Keratinocyte (primary cell): ENCODE results near the gene NFAT5. TPM values are rescaled to one million over a fixed set of nuclear protein-coding genes. Genes with fewer than 3 reads are reported as not detected.

ENCODE experiments used
- DNase-seq: peaks from one replicate; pipeline ENCODE4 v3.0.0-alpha.2; 2011; ENCODE audit warnings: low read depth, missing footprints, low spot score
- FAIRE-seq: peaks from 2 replicates; lab custom pipeline; 2011; peaks lifted over from hg19 to GRCh38; lab: Jason Lieb, UNC
- H2AFZ ChIP-seq: 2 replicates; pipeline ENCODE4 v1.6.0; 2012; ENCODE audit warnings: low read length, control low read depth, inconsistent platforms; ENCODE audit not compliant: control insufficient read depth
- H3K27ac ChIP-seq: 2 replicates; pipeline ENCODE4 v1.5.1; 2011; ENCODE audit warnings: low read length; ENCODE audit not compliant: control insufficient read depth, insufficient read depth
- H3K27me3 ChIP-seq: 3 replicates; pipeline ENCODE4 v1.6.0; 2011; ENCODE audit warnings: low read length; ENCODE audit not compliant: control insufficient read depth, insufficient read depth; ENCODE audit errors: extremely low read depth
- H3K36me3 ChIP-seq, 2 experiments: 2 replicates in 1 of 2; 3 replicates in 1 of 2; pipeline ENCODE4 v1.5.1; 2011; ENCODE audit warnings: low read length in 2 of 2, mild to moderate bottlenecking in 1 of 2; ENCODE audit not compliant: control insufficient read depth in 2 of 2, insufficient read depth in 2 of 2; ENCODE audit errors: extremely low read depth in 1 of 2
- H3K4me1 ChIP-seq: 3 replicates; pipeline ENCODE4 v1.5.1; 2011; ENCODE audit warnings: low read length; ENCODE audit not compliant: control insufficient read depth, insufficient read depth; ENCODE audit errors: extremely low read depth
- H3K4me2 ChIP-seq: 3 replicates; pipeline ENCODE4 v1.6.0; 2011; ENCODE audit warnings: low read depth, low read length; ENCODE audit not compliant: control insufficient read depth, insufficient read depth; ENCODE audit errors: extremely low read depth
- H3K4me3 ChIP-seq, 3 experiments: fragments of 200-600 bp in 1 of 3; sonication (generic) in 1 of 3; 2 replicates in 2 of 3; 3 replicates in 1 of 3; pipeline ENCODE4 v1.5.1; 2011 to 2016; ENCODE audit warnings: low read length in 3 of 3, mild to moderate bottlenecking in 3 of 3, control low read depth in 2 of 3, inconsistent platforms in 1 of 3, low read depth in 1 of 3, mixed read lengths in 1 of 3, mixed run types in 1 of 3, moderate library complexity in 1 of 3; ENCODE audit not compliant: control insufficient read depth in 2 of 3, insufficient read depth in 2 of 3; ENCODE audit errors: extremely low read depth in 1 of 3
- H3K79me2 ChIP-seq: 2 replicates; pipeline ENCODE4 v1.6.0; 2012; ENCODE audit warnings: low read length; ENCODE audit not compliant: control insufficient read depth, insufficient read depth
- H3K9ac ChIP-seq: 3 replicates; pipeline ENCODE4 v1.6.0; 2011; ENCODE audit warnings: low read length; ENCODE audit not compliant: control insufficient read depth, insufficient read depth; ENCODE audit errors: extremely low read depth
- H3K9me1 ChIP-seq: 3 replicates; pipeline ENCODE4 v1.6.0; 2011; ENCODE audit warnings: low read length; ENCODE audit not compliant: control insufficient read depth, insufficient read depth; ENCODE audit errors: extremely low read depth
- H3K9me3 ChIP-seq: 2 replicates; pipeline ENCODE4 v1.5.1; 2012; ENCODE audit warnings: low read depth, low read length; ENCODE audit not compliant: control insufficient read depth
- H4K20me1 ChIP-seq: 3 replicates; pipeline ENCODE4 v1.6.0; 2011; ENCODE audit warnings: low read length; ENCODE audit not compliant: control insufficient read depth, insufficient read depth; ENCODE audit errors: extremely low read depth
- EZH2 ChIP-seq: IDR thresholded peaks from one replicate; pipeline ENCODE4 v1.6.1; 2012; ENCODE audit warnings: inconsistent platforms, mild to moderate bottlenecking, low read length, moderate library complexity
- dilution Hi-C: fragments of 300-500 bp; cut with MboI; formaldehyde crosslinking; loops from one replicate; pipeline ENCODE4 v1.7.0; 2020; ENCODE audit warnings: low sequenced_read_pairs; ENCODE audit not compliant: extremely low pct_ligation_motif_present
- polyA plus RNA-seq, 5 experiments: library from polyadenylated mRNA; depleted of rRNA in 3 of 5; stranded (reverse) in 3 of 5; stranded (forward) in 1 of 5; unstranded in 1 of 5; fragments of >200 nt; gene quantifications; 1 replicate in 1 of 5; 2 replicates in 3 of 5; 3 replicates in 1 of 5; pipeline versions ENCODE4 v1.2.1 to v1.2.3, GENCODE V29; 2011 to 2012; ENCODE audit warnings: missing spikeins in 2 of 5, low read depth in 1 of 5, low replicate concordance in 1 of 5
- TF ChIP-seq, protein P1 (sequence below), 3 experiments: IDR thresholded peaks in 1 of 3; conservative IDR thresholded peaks in 1 of 3; optimal IDR thresholded peaks in 1 of 3; 2 replicates in 2 of 3; 3 replicates in 1 of 3; pipeline versions ENCODE3 to v1.5.1; 2011; ENCODE audit warnings: low read length in 3 of 3, mild to moderate bottlenecking in 3 of 3, moderate library complexity in 2 of 3, control low read depth in 1 of 3, inconsistent platforms in 1 of 3; ENCODE audit not compliant: insufficient read depth in 2 of 3; ENCODE audit errors: extremely low read depth in 1 of 3

NFAT5 gene
- polyA plus RNA-seq, 1 donor (not counting 4 experiments of a cell fraction or from before 2014, with no cell fraction given) = 24.9 TPM

DNA sequence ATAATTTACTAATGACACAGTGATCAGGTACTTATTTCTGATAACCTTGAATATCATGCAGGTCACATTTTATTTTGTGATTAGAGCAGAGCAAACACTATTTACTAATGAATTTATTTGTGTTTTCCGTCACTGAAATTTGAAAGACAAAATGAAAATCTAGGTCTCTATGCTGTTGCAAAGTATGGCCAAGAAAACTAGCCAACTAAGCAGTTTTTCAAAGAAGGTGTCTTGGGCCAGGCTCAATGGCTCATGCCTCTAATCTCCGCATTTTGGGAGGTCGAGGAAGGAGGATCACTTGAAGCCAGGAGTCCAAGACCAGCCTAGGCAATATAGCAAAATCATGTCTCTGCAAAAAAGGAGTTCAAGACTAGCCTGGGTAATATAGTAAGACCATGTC lies 3.0 kb upstream of the NFAT5 start:
- TF ChIP-seq EZH2 = no peak
- TF ChIP-seq, protein P1, sequence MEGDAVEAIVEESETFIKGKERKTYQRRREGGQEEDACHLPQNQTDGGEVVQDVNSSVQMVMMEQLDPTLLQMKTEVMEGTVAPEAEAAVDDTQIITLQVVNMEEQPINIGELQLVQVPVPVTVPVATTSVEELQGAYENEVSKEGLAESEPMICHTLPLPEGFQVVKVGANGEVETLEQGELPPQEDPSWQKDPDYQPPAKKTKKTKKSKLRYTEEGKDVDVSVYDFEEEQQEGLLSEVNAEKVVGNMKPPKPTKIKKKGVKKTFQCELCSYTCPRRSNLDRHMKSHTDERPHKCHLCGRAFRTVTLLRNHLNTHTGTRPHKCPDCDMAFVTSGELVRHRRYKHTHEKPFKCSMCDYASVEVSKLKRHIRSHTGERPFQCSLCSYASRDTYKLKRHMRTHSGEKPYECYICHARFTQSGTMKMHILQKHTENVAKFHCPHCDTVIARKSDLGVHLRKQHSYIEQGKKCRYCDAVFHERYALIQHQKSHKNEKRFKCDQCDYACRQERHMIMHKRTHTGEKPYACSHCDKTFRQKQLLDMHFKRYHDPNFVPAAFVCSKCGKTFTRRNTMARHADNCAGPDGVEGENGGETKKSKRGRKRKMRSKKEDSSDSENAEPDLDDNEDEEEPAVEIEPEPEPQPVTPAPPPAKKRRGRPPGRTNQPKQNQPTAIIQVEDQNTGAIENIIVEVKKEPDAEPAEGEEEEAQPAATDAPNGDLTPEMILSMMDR (optimal IDR thresholded peaks at IDR 0.05 in 1 of 3, IDR thresholded peaks at IDR 0.05 in 1 of 3, conservative IDR thresholded peaks at IDR 0.05 in 1 of 3; ENCODE audit: extremely low read depth in 1 of 3, insufficient read depth in 2 of 3, low read length in 3 of 3) = no peak
- no peak overlapping the region for H3K4me2 ChIP-seq
- no peak overlapping the region for H3K9ac ChIP-seq
- H3K79me2 ChIP-seq = peaks cover 28% of the 10 kb centered on the region
- dilution Hi-C loops = no loop called here
- H3K36me3 ChIP-seq = no peaks in the 10 kb centered on the region
- FAIRE-seq = no peak
- H3K27me3 ChIP-seq = no peaks in the 10 kb centered on the region
- H3K9me1 ChIP-seq = no peaks in the 10 kb centered on the region
- no peak for DNase-seq
- no peak overlapping the region for H3K4me3 ChIP-seq
- no peaks in the 10 kb centered on the region for H4K20me1 ChIP-seq
- peaks cover 10% of the 10 kb centered on the region for H3K4me1 ChIP-seq
- H3K27ac ChIP-seq = no peak overlapping the region
- no peak overlapping the region for H2AFZ ChIP-seq
- no peaks in the 10 kb centered on the region for H3K9me3 ChIP-seq

GRCh38 chr16:69563605-69564580 lies 1.9 kb upstream of the NFAT5 start:
- Histone ChIP-seq H3K4me3 (peak overlapping the region; percentile 83 to 90 (median 84)), H3K4me2 (peak overlapping the region; percentile 97), H3K27ac (peak overlapping the region; percentile 92), H3K79me2 (peaks cover 39% of the 10 kb centered on the region), H4K20me1 (no peaks in the 10 kb centered on the region), H3K9ac (peak overlapping the region; percentile 87), H2AFZ (peak overlapping the region; percentile 35), H3K4me1 (peaks cover 16% of the 10 kb centered on the region), H3K27me3 (no peaks in the 10 kb centered on the region), H3K9me3 (no peaks in the 10 kb centered on the region), H3K36me3 (peaks cover 0 to 5% of the 10 kb centered on the region in 2 experiments), H3K9me1 (no peaks in the 10 kb centered on the region)
- TF ChIP-seq EZH2 = no peak
- TF ChIP-seq, protein P1 (optimal IDR thresholded peaks at IDR 0.05 in 1 of 3, IDR thresholded peaks at IDR 0.05 in 1 of 3, conservative IDR thresholded peaks at IDR 0.05 in 1 of 3; ENCODE audit: extremely low read depth in 1 of 3, insufficient read depth in 2 of 3, low read length in 3 of 3) = no peak
- dilution Hi-C loops = no loop called here
- FAIRE-seq (peak; percentile 13), DNase-seq (no peak)
